H9 (cell line): Measurements from ENCODE around the gene CCDC86. TPM values are rescaled to one million over a fixed set of nuclear protein-coding genes. Genes with fewer than 3 reads are reported as not detected.

Source experiments
- DNase-seq: peaks from one replicate; pipeline ENCODE4 v3.0.0-alpha.2; 2017
- H2AFZ ChIP-seq: one replicate; pipeline ENCODE4 v1.6.1; 2013; ENCODE audit warnings: mild to moderate bottlenecking, low read length, control low read depth, moderate library complexity
- H2AK5ac ChIP-seq: 2 replicates; pipeline ENCODE4 v1.6.1; 2013; ENCODE audit warnings: low read length, control low read depth, mixed read lengths; ENCODE audit not compliant: insufficient read length
- H2BK120ac ChIP-seq: one replicate; pipeline ENCODE4 v1.6.1; 2013; ENCODE audit warnings: low read depth, mild to moderate bottlenecking, low read length, control low read depth, inconsistent platforms; ENCODE audit not compliant: poor library complexity, severe bottlenecking
- H2BK12ac ChIP-seq: 2 replicates; pipeline ENCODE4 v1.6.1; 2013; ENCODE audit warnings: low read length, control low read depth, mixed read lengths, low read depth; ENCODE audit not compliant: insufficient read length
- H2BK15ac ChIP-seq: 2 replicates; pipeline ENCODE4 v1.6.1; 2013; ENCODE audit warnings: low read depth, low read length, control low read depth
- H2BK20ac ChIP-seq: one replicate; pipeline ENCODE4 v1.6.1; 2013; ENCODE audit warnings: low read depth, mild to moderate bottlenecking, low read length, control low read depth, inconsistent platforms; ENCODE audit not compliant: poor library complexity, severe bottlenecking
- H2BK5ac ChIP-seq: 2 replicates; pipeline ENCODE4 v1.6.1; 2013; ENCODE audit warnings: low read length, control low read depth, mixed read lengths; ENCODE audit not compliant: insufficient read length
- H3K14ac ChIP-seq: 2 replicates; pipeline ENCODE4 v1.6.1; 2013; ENCODE audit warnings: low read length, control low read depth; ENCODE audit not compliant: insufficient read depth
- H3K18ac ChIP-seq: 2 replicates; pipeline ENCODE4 v1.6.1; 2013; ENCODE audit warnings: low read depth, mild to moderate bottlenecking, mixed read lengths, low read length, control low read depth; ENCODE audit not compliant: insufficient read length
- H3K23ac ChIP-seq: 2 replicates; pipeline ENCODE4 v1.6.1; 2013; ENCODE audit warnings: low read length, control low read depth, mixed read lengths, low read depth; ENCODE audit not compliant: insufficient read length
- H3K23me2 ChIP-seq: 2 replicates; pipeline ENCODE4 v1.6.1; 2013; ENCODE audit warnings: low read depth, mild to moderate bottlenecking, mixed read lengths, low read length, control low read depth; ENCODE audit not compliant: insufficient read length, poor library complexity, severe bottlenecking
- H3K27ac ChIP-seq: 2 replicates; pipeline ENCODE4 v1.5.1; 2013; ENCODE audit warnings: low read length, control low read depth, mixed read lengths, low read depth; ENCODE audit not compliant: insufficient read length
- H3K27me3 ChIP-seq: 2 replicates; pipeline ENCODE4 v1.6.1; 2013; ENCODE audit warnings: low read length, control low read depth, inconsistent platforms; ENCODE audit not compliant: insufficient read depth
- H3K4ac ChIP-seq: 2 replicates; pipeline ENCODE4 v1.6.1; 2013; ENCODE audit warnings: low read depth, mild to moderate bottlenecking, control low read depth, inconsistent platforms, low read length, moderate library complexity
- H3K4me1 ChIP-seq: 2 replicates; pipeline ENCODE4 v1.6.1; 2013; ENCODE audit warnings: low read length, control low read depth, inconsistent platforms; ENCODE audit not compliant: insufficient read depth
- H3K4me2 ChIP-seq: 2 replicates; pipeline ENCODE4 v1.6.1; 2013; ENCODE audit warnings: low read length, control low read depth, mixed read lengths; ENCODE audit not compliant: insufficient read length, insufficient read depth
- H3K56ac ChIP-seq: 2 replicates; pipeline ENCODE4 v1.6.1; 2013; ENCODE audit warnings: low read depth, mild to moderate bottlenecking, mixed read lengths, low read length, control low read depth; ENCODE audit not compliant: insufficient read length
- H3K79me1 ChIP-seq: 2 replicates; pipeline ENCODE4 v1.6.1; 2013; ENCODE audit warnings: low read depth, mild to moderate bottlenecking, moderate library complexity, low read length, control low read depth, inconsistent platforms; ENCODE audit not compliant: insufficient read depth, poor library complexity, severe bottlenecking
- H3K79me2 ChIP-seq: 2 replicates; pipeline ENCODE4 v1.6.1; 2013; ENCODE audit warnings: low read length, control low read depth, inconsistent platforms; ENCODE audit not compliant: insufficient read depth
- H3K9ac ChIP-seq: 2 replicates; pipeline ENCODE4 v1.6.1; 2013; ENCODE audit warnings: low read length, control low read depth, mixed read lengths; ENCODE audit not compliant: insufficient read length; ENCODE audit errors: extremely low read depth
- H3K9me3 ChIP-seq: one replicate; pipeline ENCODE4 v1.6.1; 2013; ENCODE audit warnings: low read depth, low read length, inconsistent platforms; ENCODE audit not compliant: control insufficient read depth
- H3T11ph ChIP-seq: one replicate; pipeline ENCODE4 v1.6.1; 2013; ENCODE audit warnings: mild to moderate bottlenecking, low read length, control low read depth, inconsistent platforms
- H4K20me1 ChIP-seq: one replicate; pipeline ENCODE4 v1.6.1; 2013; ENCODE audit not compliant: control insufficient read depth, insufficient read length, insufficient read depth
- H4K5ac ChIP-seq: 2 replicates; pipeline ENCODE4 v1.6.1; 2013; ENCODE audit warnings: low read depth, mild to moderate bottlenecking, mixed read lengths, low read length, control low read depth; ENCODE audit not compliant: insufficient read length
- H4K8ac ChIP-seq: replicated peaks from 2 replicates; pipeline ENCODE4 v1.6.1; 2013; ENCODE audit warnings: low read length, control low read depth, mixed read lengths, low read depth; ENCODE audit not compliant: insufficient read length
- H4K91ac ChIP-seq: 2 replicates; pipeline ENCODE4 v1.6.1; 2013; ENCODE audit warnings: low read depth, mild to moderate bottlenecking, moderate library complexity, mixed read lengths, low read length, control low read depth; ENCODE audit not compliant: insufficient read length
- H3K27ac Mint-ChIP-seq, 3 experiments: 2 replicates in 2 of 3; 3 replicates in 1 of 3; pipeline ENCODE4 v1.8.0; 2020 to 2021; ENCODE audit warnings: mixed read lengths in 3 of 3, mild to moderate bottlenecking in 1 of 3, moderate library complexity in 1 of 3
- H3K27me3 Mint-ChIP-seq: 2 replicates; pipeline ENCODE4 v1.8.0; 2021; ENCODE audit warnings: low read depth, mild to moderate bottlenecking, moderate library complexity, mixed read lengths
- H3K36me3 Mint-ChIP-seq, 3 experiments: 2 replicates in 2 of 3; 3 replicates in 1 of 3; pipeline ENCODE4 v1.8.0; 2020 to 2021; ENCODE audit warnings: low read depth in 3 of 3, mixed read lengths in 3 of 3; ENCODE audit not compliant: insufficient read depth in 1 of 3
- H3K4me1 Mint-ChIP-seq, 2 experiments: 2 replicates each; pipeline ENCODE4 v1.8.0; 2020; ENCODE audit warnings: mixed read lengths in 2 of 2
- H3K4me3 Mint-ChIP-seq, 2 experiments: 2 replicates in 1 of 2; 3 replicates in 1 of 2; pipeline ENCODE4 v1.8.0; 2020 to 2021; ENCODE audit warnings: mild to moderate bottlenecking in 2 of 2, mixed read lengths in 2 of 2, moderate library complexity in 1 of 2
- H3K9me3 Mint-ChIP-seq, 2 experiments: 2 replicates in 1 of 2; 3 replicates in 1 of 2; pipeline ENCODE4 v1.8.0; 2020; ENCODE audit warnings: mild to moderate bottlenecking in 2 of 2, mixed read lengths in 2 of 2, moderate library complexity in 1 of 2
- CTCF ChIP-seq: fragments of 200-600 bp; sonication (generic); conservative IDR thresholded peaks from 3 replicates; pipeline ENCODE4 v1.8.0; 2021; ENCODE audit warnings: antibody characterized with exemption, mild to moderate bottlenecking
- WGBS: extraction: QIAGEN DNeasy Blood & Tissue Kit; methylation state at CpG from one replicate; pipeline ENCODE4 v1.1.7; 2013; ENCODE audit warnings: missing lambda C conversion rate, low lambda C conversion rate, mixed read lengths; ENCODE audit not compliant: insufficient read length; ENCODE audit errors: extremely low coverage; 5-methylcytosine and 5-hydroxymethylcytosine counted together
- total RNA-seq: library from RNA; stranded (reverse); gene quantifications from 2 replicates; pipeline ENCODE4 v1.2.1, GENCODE V29; 2021

CCDC86 gene
- total RNA-seq, 1 experiment from 2014 or later = 82.3 TPM

GRCh38 chr11:60842668-60843600 is 1.0 kb downstream of the CCDC86 start:
- no peak overlapping the region for H3T11ph ChIP-seq
- WGBS = no CpG with 5 or more reads among the region's 23 CpGs
- Mint-ChIP-seq H3K36me3 (peaks cover 16 to 39% (median 22%) of the 10 kb centered on the region in 3 experiments), H3K9me3 (no peaks in the 10 kb centered on the region; a peak in 2 of 5 replicates), H3K4me3 (peak overlapping the region; percentile 91 to 95), H3K4me1 (peaks cover 34 to 41% of the 10 kb centered on the region in 2 experiments), H3K27ac (peak overlapping the region in 2 of 3 experiments; percentile 61 to 79; a peak in 4 of 7 replicates), H3K27me3 (peaks cover 1% of the 10 kb centered on the region; the same call in 1 of the 2 replicates)
- H4K20me1 ChIP-seq = no peaks in the 10 kb centered on the region
- H2BK120ac ChIP-seq = no peak overlapping the region
- DNase-seq = no peak
- H2AK5ac ChIP-seq = no peak overlapping the region
- H4K5ac ChIP-seq = no peak overlapping the region
- no peak overlapping the region for H2AFZ ChIP-seq
- H3K23ac ChIP-seq = no peak overlapping the region
- TF ChIP-seq CTCF = no peak
- no peaks in the 10 kb centered on the region for H3K9me3 ChIP-seq
- peaks cover 14% of the 10 kb centered on the region for H3K23me2 ChIP-seq
- H2BK15ac ChIP-seq = no peak overlapping the region
- no peak overlapping the region for H4K91ac ChIP-seq
- H3K27me3 ChIP-seq = no peaks in the 10 kb centered on the region
- H3K79me2 ChIP-seq = peaks cover 24% of the 10 kb centered on the region; the same call in 1 of the 2 replicates
- H4K8ac ChIP-seq = no peak overlapping the region
- peaks cover 8% of the 10 kb centered on the region; the same call in 1 of the 2 replicates for H3K4me1 ChIP-seq
- H3K18ac ChIP-seq = no peak overlapping the region
- H2BK5ac ChIP-seq = no peak overlapping the region
- no peak overlapping the region for H3K4ac ChIP-seq
- no peak overlapping the region for H2BK12ac ChIP-seq
- H3K4me2 ChIP-seq = peak overlapping the region; percentile 88
- no peaks in the 10 kb centered on the region for H3K79me1 ChIP-seq
- H3K9ac ChIP-seq = peak overlapping the region; percentile 52
- no peak overlapping the region for H3K14ac ChIP-seq
- H3K27ac ChIP-seq = no peak overlapping the region
- no peak overlapping the region for H3K56ac ChIP-seq
- H2BK20ac ChIP-seq = no peak overlapping the region
